ENCODE measurements around the gene KIF23. TPM values are rescaled to one million over a fixed set of nuclear protein-coding genes. Genes with fewer than 3 reads are reported as not detected.

The KIF23 gene
- polyA plus RNA-seq, 1 of the 3 experiments (the other 2 are of a cell fraction): 25.8 TPM

- TF ChIP-seq RXRA (IDR thresholded peaks at IDR 0.05; ENCODE audit: borderline replicate concordance, low read depth) (no peak), JUND (IDR thresholded peaks at IDR 0.05) (no peak), IRF3 (IDR thresholded peaks at IDR 0.05; ENCODE audit: low read depth, low read length) (no peak), SMC3 (IDR thresholded peaks at IDR 0.05; ENCODE audit: low read depth, low read length) (no peak)
- TF ChIP-seq, protein P1, sequence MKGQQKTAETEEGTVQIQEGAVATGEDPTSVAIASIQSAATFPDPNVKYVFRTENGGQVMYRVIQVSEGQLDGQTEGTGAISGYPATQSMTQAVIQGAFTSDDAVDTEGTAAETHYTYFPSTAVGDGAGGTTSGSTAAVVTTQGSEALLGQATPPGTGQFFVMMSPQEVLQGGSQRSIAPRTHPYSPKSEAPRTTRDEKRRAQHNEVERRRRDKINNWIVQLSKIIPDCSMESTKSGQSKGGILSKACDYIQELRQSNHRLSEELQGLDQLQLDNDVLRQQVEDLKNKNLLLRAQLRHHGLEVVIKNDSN (IDR thresholded peaks at IDR 0.05; ENCODE audit: borderline replicate concordance, low read depth): no peak
These were observed 9.0 kb upstream of the KIF23 start (continued) for GRCh38 chr15:69405110-69405509.

DNA sequence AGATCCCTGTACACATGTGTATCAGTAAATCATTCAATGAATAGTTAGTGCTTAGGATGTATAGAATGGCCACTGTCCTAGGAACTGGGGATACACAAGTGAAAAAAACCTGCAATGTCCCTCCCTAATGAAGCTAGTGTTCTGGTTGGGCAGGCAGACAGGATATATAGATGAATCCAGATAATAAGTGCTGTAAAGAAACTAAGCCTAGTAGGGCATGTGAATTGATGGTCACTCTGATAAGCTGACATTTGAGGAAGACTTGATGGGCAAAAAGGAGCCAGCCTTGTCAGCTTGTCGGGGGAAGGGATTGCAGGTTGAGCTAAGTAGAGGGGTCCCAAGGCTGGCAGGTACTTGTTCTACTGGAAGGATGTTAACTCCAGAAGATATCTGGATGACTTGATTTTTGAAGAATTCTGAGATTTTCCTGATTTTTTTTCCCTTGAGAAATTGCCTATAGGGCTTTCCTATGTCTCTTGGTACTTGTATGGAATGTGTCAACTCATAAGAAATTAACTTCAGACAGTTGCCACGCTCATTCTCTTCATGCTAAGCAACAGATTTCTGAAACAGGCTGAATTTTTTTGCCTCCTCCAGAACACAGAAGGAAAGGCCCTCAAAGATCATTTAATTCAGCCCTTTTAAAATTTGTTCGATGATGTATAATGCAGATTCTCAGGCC lies 6.3 kb upstream of the KIF23 start:
- H3K4me1 ChIP-seq (ENCODE audit: control insufficient read depth in 1 of 2, insufficient read depth in 2 of 2, low read depth in 1 of 2, low read length in 1 of 2): peaks cover 5 to 11% of the 10 kb centered on the region in 2 experiments
- no peaks in the 10 kb centered on the region for H3K9me3 ChIP-seq
- no peak overlapping the region for H2AFZ ChIP-seq (ENCODE audit: low read depth)
- H3K36me3 ChIP-seq (replicated peaks in 1 of 2; ENCODE audit: control insufficient read depth in 1 of 2, insufficient read depth in 2 of 2, low read length in 1 of 2): peaks cover 0 to 17% of the 10 kb centered on the region in 2 experiments
- no peak for TF ChIP-seq TEAD4 (IDR thresholded peaks at IDR 0.05; ENCODE audit: borderline replicate concordance, insufficient read depth)
- no peak for TF ChIP-seq RCOR1 (IDR thresholded peaks at IDR 0.05; ENCODE audit: low read length)
- 0 out of 2 replicates have a peak, but pooled peaks have one; percentile 6 for TF ChIP-seq PBX3 (IDR thresholded peaks at IDR 0.05)
- no peak for TF ChIP-seq MEF2A (IDR thresholded peaks at IDR 0.05; ENCODE audit: borderline replicate concordance, low read depth)
- TF ChIP-seq GATA2 (CRISPR knock-in tag; IDR thresholded peaks at IDR 0.05): peak; percentile 30; the same call in 1 of the 2 replicates
- TF ChIP-seq FOXM1 (IDR thresholded peaks at IDR 0.05; ENCODE audit: low read depth): no peak
- no peak for TF ChIP-seq FOXJ3 (CRISPR knock-in tag; IDR thresholded peaks at IDR 0.05)
- peaks cover 77% of the 10 kb centered on the region for H3K79me2 ChIP-seq (ENCODE audit: insufficient read depth)
- CTCF ChIA-PET: interaction anchor here (1.3 to 5.7 kb wide), 3 partner anchors 13 to 349 kb away, joined by 7 to 58 read pairs (median 7); no protein-coding TSS in a partner anchor
- no peak for DNase-seq
- H3F3A ChIP-seq (replicated peaks; ENCODE audit: insufficient read depth): peaks cover 18% of the 10 kb centered on the region
- H3K27ac ChIP-seq (ENCODE audit: low read depth in 2 of 2, low read length in 1 of 2): no peak overlapping the region
- no peaks in the 10 kb centered on the region for H3K27me3 ChIP-seq (ENCODE audit: insufficient read depth)
- H3K4me2 ChIP-seq: no peak overlapping the region
- no peak overlapping the region for H3K4me3 ChIP-seq (ENCODE audit: low read depth in 2 of 2, low read length in 1 of 2)
- no peaks in the 10 kb centered on the region for H3K9me2 ChIP-seq
- H4K20me1 ChIP-seq (ENCODE audit: insufficient read depth): no peaks in the 10 kb centered on the region
- H3K9ac ChIP-seq: no peak overlapping the region
- 92% methylated on average over 3 of the region's 3 CpGs for WGBS (ENCODE audit: low lambda C conversion rate)
- POLR2A ChIA-PET: no interaction called here
